BLaER1 (cell line): Measurements from ENCODE around the gene RANGAP1.
"Not testable (repeated sequence)": the region's sequence is repeated elsewhere in the genome, so short reads cannot be mapped to it uniquely, and the experiment has no call there.

Source experiments
- H3K27ac ChIP-seq: shearing (Covaris generic); formaldehyde crosslinking; 2 replicates; pipeline ENCODE4 v1.8.1; 2022
- H3K27me3 ChIP-seq: shearing (Covaris generic); formaldehyde crosslinking; 2 replicates; pipeline ENCODE4 v1.8.1; 2022
- H3K36me3 ChIP-seq: shearing (Covaris generic); formaldehyde crosslinking; 2 replicates; pipeline ENCODE4 v1.8.1; 2022
- H3K4me1 ChIP-seq: shearing (Covaris generic); formaldehyde crosslinking; 2 replicates; pipeline ENCODE4 v1.8.1; 2022
- H3K4me2 ChIP-seq: shearing (Covaris generic); formaldehyde crosslinking; 2 replicates; pipeline ENCODE4 v1.8.1; 2022
- H3K4me3 ChIP-seq: shearing (Covaris generic); formaldehyde crosslinking; 2 replicates; pipeline ENCODE4 v1.8.1; 2022
- H3K9ac ChIP-seq: shearing (Covaris generic); formaldehyde crosslinking; 2 replicates; pipeline ENCODE4 v1.8.1; 2022
- H3K9me3 ChIP-seq: shearing (Covaris generic); formaldehyde crosslinking; 2 replicates; pipeline ENCODE4 v1.8.1; 2022
- H4K20me1 ChIP-seq: shearing (Covaris generic); formaldehyde crosslinking; 2 replicates; pipeline ENCODE4 v1.8.1; 2022
- Cebpa-rat ChIP-seq: shearing (Covaris generic); IDR thresholded peaks from 2 replicates; pipeline ENCODE4 v1.8.1; 2022

The RANGAP1 gene

DNA sequence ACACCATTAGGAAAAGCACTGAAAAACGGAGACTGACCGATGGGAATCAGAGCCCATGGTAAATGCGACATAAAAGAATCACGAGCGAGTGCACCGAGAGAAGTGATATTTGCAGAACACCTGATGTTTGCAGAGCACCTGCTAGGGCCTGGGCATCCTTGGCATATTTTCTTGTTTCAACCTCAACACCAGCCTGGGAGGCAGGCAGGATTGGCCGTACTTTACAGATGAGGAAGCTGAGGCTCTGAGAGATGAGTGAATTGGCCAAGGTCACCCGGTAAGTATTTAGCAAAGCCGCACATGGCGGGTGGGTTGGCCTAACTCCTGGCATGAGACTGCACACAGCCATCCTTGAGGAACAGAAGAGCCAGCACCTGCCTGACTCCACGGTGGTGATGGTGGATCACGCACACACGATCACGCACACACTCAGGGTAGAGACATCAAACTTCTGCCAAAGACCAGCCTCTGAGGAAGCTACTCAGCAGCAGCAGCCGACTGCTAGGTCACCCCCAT, 23.7 kb downstream of the RANGAP1 start:
- H3K9ac ChIP-seq: no peak overlapping the region
- H3K36me3 ChIP-seq: peaks cover 99% of the 10 kb centered on the region
- H4K20me1 ChIP-seq: peaks cover 69% of the 10 kb centered on the region
- no peak overlapping the region for H3K4me2 ChIP-seq
- H3K27me3 ChIP-seq: no peaks in the 10 kb centered on the region
- TF ChIP-seq Cebpa-rat: no peak
- peaks cover 4% of the 10 kb centered on the region; the same call in 1 of the 2 replicates for H3K4me1 ChIP-seq
- H3K9me3 ChIP-seq: no peaks in the 10 kb centered on the region
- H3K27ac ChIP-seq: no peak overlapping the region
- H3K4me3 ChIP-seq: no peak overlapping the region

DNA sequence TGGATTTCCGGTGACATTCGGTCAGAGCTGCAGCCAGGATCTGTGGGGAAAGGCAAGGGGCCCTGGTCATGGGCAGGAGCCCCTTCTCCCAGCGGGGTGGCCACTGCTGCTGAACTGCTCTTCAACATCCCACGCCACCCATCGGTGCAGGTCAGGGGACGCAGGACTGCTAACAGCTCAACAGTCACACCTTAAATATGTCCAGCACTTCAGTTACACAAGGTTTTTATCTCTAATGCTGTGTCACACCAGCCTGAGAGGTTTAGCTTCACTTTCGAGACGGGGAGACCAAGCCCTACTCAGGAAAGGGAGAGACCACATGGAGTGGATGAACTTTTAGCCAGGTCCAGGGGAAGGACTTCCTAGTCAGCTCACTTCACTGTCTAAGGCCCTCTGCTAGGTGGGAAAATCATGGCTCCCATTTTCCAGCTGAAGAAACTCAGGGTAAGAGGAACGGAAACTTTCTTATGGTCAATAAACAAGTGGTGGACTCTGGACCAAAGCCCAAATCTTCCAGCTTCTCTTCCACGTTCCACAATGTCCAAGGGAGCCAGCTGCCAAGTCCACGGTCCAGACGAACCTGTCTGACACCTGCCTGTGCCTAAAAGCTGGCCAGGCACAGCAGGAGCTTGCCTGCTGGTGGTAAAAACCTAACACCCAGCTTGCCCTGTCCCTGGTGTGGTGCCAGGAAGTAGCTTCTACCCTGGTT, 24.3 kb downstream of the RANGAP1 start:
- H3K27ac ChIP-seq: no peak overlapping the region
- H3K27me3 ChIP-seq: no peaks in the 10 kb centered on the region
- H3K4me2 ChIP-seq: no peak overlapping the region
- no peaks in the 10 kb centered on the region for H3K9me3 ChIP-seq
- H4K20me1 ChIP-seq: peaks cover 70% of the 10 kb centered on the region
- no peak overlapping the region for H3K4me3 ChIP-seq
- no peak overlapping the region for H3K9ac ChIP-seq
- peaks cover 99% of the 10 kb centered on the region for H3K36me3 ChIP-seq
- H3K4me1 ChIP-seq: peaks cover 10% of the 10 kb centered on the region; the same call in 1 of the 2 replicates
- TF ChIP-seq Cebpa-rat: no peak

DNA sequence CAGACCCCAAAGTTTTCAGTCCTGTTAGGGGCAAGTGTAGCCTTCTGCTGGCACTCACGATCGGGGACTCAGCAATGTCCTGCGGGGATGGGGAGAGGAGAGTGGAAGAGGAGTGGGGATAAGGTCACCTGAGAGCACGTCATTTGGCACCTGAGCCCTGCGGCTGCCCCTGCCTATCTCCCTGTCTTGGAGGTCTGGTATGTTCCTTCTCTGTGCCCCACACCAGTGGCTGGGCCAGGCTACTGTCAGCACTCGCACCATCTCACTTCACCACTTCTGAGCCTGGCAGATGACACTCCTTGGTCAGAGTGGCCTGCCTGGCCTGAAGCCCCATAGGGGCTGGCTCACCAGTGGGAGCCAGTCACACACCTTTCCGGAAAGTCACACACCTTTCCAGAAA, 25.1 kb downstream of the RANGAP1 start:
- no peak for TF ChIP-seq Cebpa-rat
- Histone ChIP-seq H4K20me1 (peaks cover 70% of the 10 kb centered on the region), H3K9ac (no peak overlapping the region), H3K9me3 (no peaks in the 10 kb centered on the region), H3K27me3 (no peaks in the 10 kb centered on the region), H3K4me2 (no peak overlapping the region), H3K4me1 (peaks cover 10% of the 10 kb centered on the region; the same call in 1 of the 2 replicates), H3K36me3 (peaks cover 100% of the 10 kb centered on the region), H3K4me3 (no peak overlapping the region), H3K27ac (no peak overlapping the region)

DNA sequence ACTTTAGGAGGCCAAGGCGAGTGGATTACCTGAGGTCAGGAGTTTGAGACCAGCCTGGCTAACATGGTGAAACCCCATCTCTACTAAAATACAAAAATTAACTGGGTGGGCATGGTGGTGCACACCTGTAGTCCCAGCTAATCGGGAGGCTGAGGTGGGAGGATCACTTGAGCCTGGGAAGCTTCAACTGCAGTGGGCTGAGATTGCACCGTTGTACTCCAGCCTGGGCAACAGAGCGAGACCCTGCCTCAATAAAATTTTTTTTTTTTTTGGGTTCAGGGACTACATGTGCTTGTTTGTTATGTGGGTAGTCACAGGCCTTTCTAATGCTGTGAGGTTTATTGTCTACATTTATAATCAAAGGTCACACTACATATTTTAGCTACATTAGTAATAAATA, 26.2 kb downstream of the RANGAP1 start:
- Histone ChIP-seq H3K36me3 (peaks cover 100% of the 10 kb centered on the region), H4K20me1 (peaks cover 60% of the 10 kb centered on the region)
- not testable (repeated sequence) for H3K4me2 ChIP-seq, H3K4me1 ChIP-seq, H3K27me3 ChIP-seq, H3K9me3 ChIP-seq, H3K27ac ChIP-seq, H3K9ac ChIP-seq, H3K4me3 ChIP-seq

DNA sequence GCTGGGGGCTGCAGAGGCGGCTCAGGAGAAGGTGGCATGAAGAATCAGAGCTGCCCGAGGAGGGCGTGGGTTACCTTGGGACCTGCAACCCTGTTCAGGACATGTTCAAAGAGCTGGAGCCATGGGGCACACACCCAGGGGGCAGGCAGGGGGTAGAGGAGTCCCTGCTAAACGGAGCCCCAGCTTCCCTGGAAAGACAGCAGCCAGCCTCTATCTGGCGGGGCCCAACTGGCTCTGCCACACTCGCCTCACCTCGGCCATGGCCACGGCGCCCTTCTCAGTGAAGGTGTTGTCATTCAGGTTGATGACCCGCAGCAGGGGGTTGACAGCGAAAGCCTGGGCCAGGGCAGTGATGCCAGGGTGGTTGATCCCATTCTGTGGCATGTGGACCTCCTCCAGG, 28.3 kb downstream of the RANGAP1 start:
- peaks cover 44% of the 10 kb centered on the region for H4K20me1 ChIP-seq

DNA sequence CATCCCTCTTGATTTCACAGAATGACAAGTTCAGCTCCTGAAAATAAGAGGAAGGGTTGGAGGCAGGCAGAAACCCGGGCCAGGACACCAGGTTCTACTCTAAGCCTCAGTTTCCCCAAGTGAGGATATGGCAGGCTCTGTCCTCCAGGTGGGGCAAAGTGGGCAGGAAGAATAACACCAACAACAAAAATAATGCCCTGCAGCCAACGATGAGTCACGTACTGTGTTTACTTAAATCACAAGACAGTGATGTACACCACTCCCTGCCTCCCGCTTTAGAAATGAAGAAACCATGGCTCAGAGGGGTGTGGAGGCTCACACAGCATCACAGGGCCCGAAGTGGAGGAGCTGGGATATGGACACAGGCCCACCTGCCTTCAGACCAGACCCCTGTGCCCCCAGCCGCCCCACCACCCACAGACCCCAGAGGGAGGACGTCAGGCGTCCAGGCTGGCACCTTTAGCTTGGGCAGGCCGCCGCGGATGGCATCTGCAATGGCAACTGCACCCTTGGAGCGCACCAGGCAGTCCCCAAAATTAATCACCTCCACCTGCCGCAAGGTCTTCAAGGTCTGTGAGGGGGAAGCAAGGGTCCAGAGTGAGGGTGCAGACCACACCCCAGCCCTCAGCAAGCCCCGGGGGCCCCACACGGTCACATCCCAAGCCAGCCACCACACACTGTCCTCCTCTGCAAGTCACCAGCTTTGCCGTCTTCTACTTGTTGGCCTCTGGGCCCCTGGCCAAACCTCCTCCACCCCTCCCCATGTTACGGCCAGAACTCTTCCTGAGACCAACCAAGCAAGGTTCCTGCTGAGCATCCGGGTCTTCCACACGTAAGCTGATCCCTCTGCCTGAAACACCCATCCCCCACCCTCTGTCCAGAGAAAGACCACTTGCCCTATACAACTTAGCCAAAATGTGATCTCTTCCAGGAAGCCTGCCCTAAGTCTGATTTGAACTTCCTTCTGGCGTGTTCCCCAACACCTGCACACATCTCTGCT, 29.4 kb downstream of the RANGAP1 start:
- Histone ChIP-seq H4K20me1 (peaks cover 33% of the 10 kb centered on the region), H3K27ac (0 out of 2 replicates have a peak overlapping the region, but pooled peaks have one; percentile 9), H3K4me1 (peaks cover 10% of the 10 kb centered on the region; the same call in 1 of the 2 replicates), H3K9me3 (no peaks in the 10 kb centered on the region), H3K27me3 (no peaks in the 10 kb centered on the region), H3K4me3 (no peak overlapping the region), H3K4me2 (0 out of 2 replicates have a peak overlapping the region, but pooled peaks have one; percentile 17), H3K36me3 (peaks cover 100% of the 10 kb centered on the region), H3K9ac (0 out of 2 replicates have a peak overlapping the region, but pooled peaks have one; percentile 24)
- TF ChIP-seq Cebpa-rat: no peak

More for the DNA sequence above, 28.3 kb downstream of the RANGAP1 start:
- no peak overlapping the region for H3K4me2 ChIP-seq
- H3K9ac ChIP-seq: 0 out of 2 replicates have a peak overlapping the region, but pooled peaks have one; percentile 24
- H3K9me3 ChIP-seq: no peaks in the 10 kb centered on the region
- H3K4me3 ChIP-seq: no peak overlapping the region
- H3K27ac ChIP-seq: no peak overlapping the region
- TF ChIP-seq Cebpa-rat: no peak
- H3K4me1 ChIP-seq: peaks cover 10% of the 10 kb centered on the region; the same call in 1 of the 2 replicates
- peaks cover 100% of the 10 kb centered on the region for H3K36me3 ChIP-seq
- no peaks in the 10 kb centered on the region for H3K27me3 ChIP-seq

GRCh38 chr22:41254230-41254629, 31.8 kb downstream of the RANGAP1 start:
- no peak for TF ChIP-seq Cebpa-rat
- Histone ChIP-seq H3K4me2 (no peak overlapping the region), H3K27ac (no peak overlapping the region), H3K9me3 (no peaks in the 10 kb centered on the region), H3K9ac (no peak overlapping the region), H4K20me1 (peaks cover 34% of the 10 kb centered on the region; the same call in 1 of the 2 replicates), H3K4me3 (no peak overlapping the region), H3K27me3 (no peaks in the 10 kb centered on the region), H3K36me3 (peaks cover 100% of the 10 kb centered on the region), H3K4me1 (peaks cover 10% of the 10 kb centered on the region; the same call in 1 of the 2 replicates)

- TF ChIP-seq Cebpa-rat: no peak
- Histone ChIP-seq H4K20me1 (peaks cover 35% of the 10 kb centered on the region; the same call in 1 of the 2 replicates), H3K4me2 (no peak overlapping the region), H3K27me3 (no peaks in the 10 kb centered on the region), H3K27ac (no peak overlapping the region), H3K4me1 (peaks cover 6% of the 10 kb centered on the region; the same call in 1 of the 2 replicates), H3K36me3 (peaks cover 100% of the 10 kb centered on the region), H3K9ac (no peak overlapping the region), H3K4me3 (no peak overlapping the region), H3K9me3 (no peaks in the 10 kb centered on the region)
These were observed 33.6 kb downstream of the RANGAP1 start for GRCh38 chr22:41252365-41252764.

- TF ChIP-seq Cebpa-rat: no peak
- Histone ChIP-seq H3K9me3 (no peaks in the 10 kb centered on the region), H4K20me1 (peaks cover 33% of the 10 kb centered on the region; the same call in 1 of the 2 replicates), H3K4me2 (no peak overlapping the region), H3K27me3 (no peaks in the 10 kb centered on the region), H3K4me1 (no peaks in the 10 kb centered on the region), H3K9ac (no peak overlapping the region), H3K27ac (no peak overlapping the region), H3K4me3 (no peak overlapping the region), H3K36me3 (peaks cover 100% of the 10 kb centered on the region)
These were observed 35.9 kb downstream of the RANGAP1 start for GRCh38 chr22:41250127-41250526.
